H7 (cell line): ENCODE data around the gene CISD3. TPM values are rescaled to one million over a fixed set of nuclear protein-coding genes. Genes with fewer than 3 reads are reported as not detected.

ENCODE experiments used
- DNase-seq: peaks from one replicate; pipeline ENCODE4 v3.0.0; 2012
- H3K27me3 ChIP-seq: 2 replicates; pipeline ENCODE4 v1.6.0; 2011; ENCODE audit warnings: mild to moderate bottlenecking, low read length; ENCODE audit not compliant: control insufficient read depth, insufficient read depth
- H3K36me3 ChIP-seq: replicated peaks from 2 replicates; pipeline ENCODE4 v1.5.1; 2011; ENCODE audit warnings: low read length; ENCODE audit not compliant: control insufficient read depth, insufficient read depth
- H3K4me3 ChIP-seq: 2 replicates; pipeline ENCODE4 v1.5.1; 2011; ENCODE audit warnings: low read depth, mild to moderate bottlenecking, control low read depth, low read length, moderate library complexity; ENCODE audit not compliant: insufficient read depth
- total RNA-seq: library from RNA; depleted of rRNA; stranded (reverse); fragments of >200 nt; shearing (Covaris generic); gene quantifications from 2 replicates; pipeline ENCODE4 v1.2.3, GENCODE V29; 2014

Gene CISD3
- total RNA-seq, 1 experiment from 2014 or later, result 2.9 TPM

- H3K27me3 ChIP-seq, result no peaks in the 10 kb centered on the region; the same call in 1 of the 2 replicates
- no peak for DNase-seq
- peak overlapping the region; percentile 99 for H3K4me3 ChIP-seq
- H3K36me3 ChIP-seq, result peaks cover 7% of the 10 kb centered on the region
Measured at GRCh38 chr17:38750312-38751121, 20.4 kb downstream of the CISD3 start.

- peaks cover 15% of the 10 kb centered on the region for H3K36me3 ChIP-seq
- DNase-seq, result peak; percentile 51
Measured at GRCh38 chr17:38751144-38751807, 21.1 kb downstream of the CISD3 start.

GRCh38 chr17:38751808-38752307 lies 21.7 kb downstream of the CISD3 start:
- Histone ChIP-seq H3K4me3 (peak overlapping the region; percentile 99), H3K27me3 (no peaks in the 10 kb centered on the region; the same call in 1 of the 2 replicates), H3K36me3 (peaks cover 16% of the 10 kb centered on the region)
- DNase-seq, result peak; percentile 89

More at GRCh38 chr17:38751144-38751807, 21.1 kb downstream of the CISD3 start:
- H3K27me3 ChIP-seq, result no peaks in the 10 kb centered on the region; the same call in 1 of the 2 replicates
- H3K4me3 ChIP-seq, result peak overlapping the region; percentile 99

- no peaks in the 10 kb centered on the region; the same call in 1 of the 2 replicates for H3K27me3 ChIP-seq
- DNase-seq, result peak; percentile 97
- peak within 1 kb of the TSS; percentile 99 for H3K4me3 ChIP-seq
- H3K36me3 ChIP-seq, result peaks cover 16% of the 10 kb centered on the region
Measured at GRCh38 chr17:38752308-38753070, 22.3 kb downstream of the CISD3 start, which contains the start of gene PSMB3. Gene PSMB3 (plus strand): TSS chr17:38752741. CDS start chr17:38752827, 86 bp downstream.

GRCh38 chr17:38753071-38753506 lies 22.9 kb downstream of the CISD3 start:
- Histone ChIP-seq H3K27me3 (no peaks in the 10 kb centered on the region; the same call in 1 of the 2 replicates), H3K36me3 (peaks cover 16% of the 10 kb centered on the region), H3K4me3 (peak overlapping the region; percentile 99)
- no peak for DNase-seq

GRCh38 chr17:38761612-38762011 lies 31.5 kb downstream of the CISD3 start:
- Histone ChIP-seq H3K36me3 (peaks cover 28% of the 10 kb centered on the region), H3K4me3 (no peak overlapping the region), H3K27me3 (no peaks in the 10 kb centered on the region)
- DNase-seq, result peak; percentile 84

- Histone ChIP-seq H3K36me3 (peaks cover 28% of the 10 kb centered on the region), H3K4me3 (no peak overlapping the region), H3K27me3 (no peaks in the 10 kb centered on the region)
- no peak for DNase-seq
Measured at GRCh38 chr17:38762231-38762630, 32.1 kb downstream of the CISD3 start.

GRCh38 chr17:38766341-38766740 lies 36.2 kb downstream of the CISD3 start:
- H3K36me3 ChIP-seq, result peaks cover 34% of the 10 kb centered on the region
- DNase-seq, result no peak
- no peak overlapping the region for H3K4me3 ChIP-seq
- H3K27me3 ChIP-seq, result no peaks in the 10 kb centered on the region

GRCh38 chr17:38768417-38768816 lies 38.3 kb downstream of the CISD3 start:
- no peaks in the 10 kb centered on the region for H3K27me3 ChIP-seq
- DNase-seq, result no peak
- no peak overlapping the region for H3K4me3 ChIP-seq
- peaks cover 29% of the 10 kb centered on the region for H3K36me3 ChIP-seq

GRCh38 chr17:38773258-38773657 lies 43.1 kb downstream of the CISD3 start:
- no peak overlapping the region for H3K4me3 ChIP-seq
- H3K36me3 ChIP-seq, result peaks cover 43% of the 10 kb centered on the region
- H3K27me3 ChIP-seq, result no peaks in the 10 kb centered on the region
- no peak for DNase-seq

- DNase-seq, result no peak
Measured at GRCh38 chr17:38777641-38778250, 47.6 kb downstream of the CISD3 start.

GRCh38 chr17:38779965-38780752 lies 50.0 kb downstream of the CISD3 start:
- no peak for DNase-seq
- Histone ChIP-seq H3K36me3 (peaks cover 64% of the 10 kb centered on the region), H3K27me3 (no peaks in the 10 kb centered on the region), H3K4me3 (no peak overlapping the region)

More at GRCh38 chr17:38777641-38778250, 47.6 kb downstream of the CISD3 start:
- no peak overlapping the region for H3K4me3 ChIP-seq
- H3K36me3 ChIP-seq, result peaks cover 63% of the 10 kb centered on the region
- no peaks in the 10 kb centered on the region for H3K27me3 ChIP-seq

GRCh38 chr17:38783227-38783626 lies 53.1 kb downstream of the CISD3 start:
- H3K27me3 ChIP-seq, result no peaks in the 10 kb centered on the region
- peaks cover 60% of the 10 kb centered on the region for H3K36me3 ChIP-seq
- no peak for DNase-seq
- H3K4me3 ChIP-seq, result no peak overlapping the region
